Thoracic aorta (tissue), 2 donors: Measurements from ENCODE around the gene TMEM81. TPM values are rescaled to one million over a fixed set of nuclear protein-coding genes. Genes with fewer than 3 reads are reported as not detected.

Experiments
- ATAC-seq: fragments of 150-250 bp; one replicate; pipeline ENCODE4 v1.8.0; 2017; ENCODE audit warnings: low read depth; ENCODE audit not compliant: insufficient number of reproducible peaks, low FRiP score
- DNase-seq: peaks from one replicate; pipeline ENCODE4 v3.0.0-alpha.2; 2020; ENCODE audit warnings: low spot score
- H3K27ac ChIP-seq, 2 donors: fragments of 200-600 bp; sonication (generic); 1 replicate in 1 of 2; 2 replicates in 1 of 2; pipeline ENCODE4 v1.5.1; 2016; ENCODE audit warnings: mild to moderate bottlenecking in 2 of 2, moderate library complexity in 2 of 2
- H3K27me3 ChIP-seq: fragments of 200-600 bp; sonication (generic); replicated peaks from 2 replicates; pipeline ENCODE4 v1.6.0; 2016; ENCODE audit warnings: mild to moderate bottlenecking; ENCODE audit not compliant: insufficient read depth
- H3K36me3 ChIP-seq: fragments of 200-600 bp; sonication (generic); one replicate; pipeline ENCODE4 v1.5.1; 2016
- H3K4me1 ChIP-seq, 2 donors: fragments of 200-600 bp; sonication (generic); 1 replicate in 1 of 2; 2 replicates in 1 of 2; pipeline versions ENCODE4 v1.5.1 to v1.6.0; 2016; ENCODE audit warnings: low read depth in 2 of 2, mild to moderate bottlenecking in 1 of 2; ENCODE audit not compliant: control insufficient read depth in 1 of 2
- H3K4me3 ChIP-seq: fragments of 200-600 bp; sonication (generic); 2 replicates; pipeline ENCODE4 v1.5.1; 2016; ENCODE audit warnings: mild to moderate bottlenecking
- H3K9me3 ChIP-seq: fragments of 200-600 bp; sonication (generic); 2 replicates; pipeline ENCODE4 v1.5.1; 2016
- total RNA-seq, 2 donors: library from RNA; depleted of rRNA; stranded (reverse); fragments of >200 nt; gene quantifications; one replicate each; pipeline versions ENCODE4 v1.1.0 to v1.2.3, GENCODE V29; 2016
- TF ChIP-seq, protein P1 (sequence below): fragments of 200-600 bp; sonication (generic); IDR thresholded peaks from one replicate; pipeline ENCODE4 v1.5.1; 2019; ENCODE audit warnings: antibody characterized with exemption

The TMEM81 gene
- total RNA-seq, 2 donors from 2014 or later = 0.41 to 0.85 TPM

DNA sequence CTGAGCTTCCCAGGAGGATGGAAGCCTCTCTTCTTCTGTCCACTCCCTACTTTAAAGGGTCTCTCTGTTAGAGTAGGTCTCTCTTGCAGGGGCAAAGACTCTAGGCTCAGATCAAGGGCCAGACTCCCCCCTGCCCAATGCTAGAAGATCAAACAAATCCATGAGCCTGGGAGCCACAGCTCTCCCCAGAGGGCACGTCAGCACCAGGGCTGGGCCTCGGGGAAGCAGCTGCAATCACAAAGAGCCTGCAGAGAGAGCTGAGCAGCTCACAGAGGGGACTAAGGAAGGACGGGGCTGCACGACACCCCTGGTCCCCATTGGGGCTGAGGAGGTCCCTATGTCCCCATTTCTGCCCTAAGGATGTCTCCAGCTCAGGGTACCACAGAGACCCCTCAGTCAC, 37.4 kb downstream of the TMEM81 start:
- peaks cover 0 to 6% of the 10 kb centered on the region in 2 donors for H3K4me1 ChIP-seq
- H3K4me3 ChIP-seq = no peak overlapping the region
- H3K9me3 ChIP-seq = no peaks in the 10 kb centered on the region
- TF ChIP-seq, protein P1, sequence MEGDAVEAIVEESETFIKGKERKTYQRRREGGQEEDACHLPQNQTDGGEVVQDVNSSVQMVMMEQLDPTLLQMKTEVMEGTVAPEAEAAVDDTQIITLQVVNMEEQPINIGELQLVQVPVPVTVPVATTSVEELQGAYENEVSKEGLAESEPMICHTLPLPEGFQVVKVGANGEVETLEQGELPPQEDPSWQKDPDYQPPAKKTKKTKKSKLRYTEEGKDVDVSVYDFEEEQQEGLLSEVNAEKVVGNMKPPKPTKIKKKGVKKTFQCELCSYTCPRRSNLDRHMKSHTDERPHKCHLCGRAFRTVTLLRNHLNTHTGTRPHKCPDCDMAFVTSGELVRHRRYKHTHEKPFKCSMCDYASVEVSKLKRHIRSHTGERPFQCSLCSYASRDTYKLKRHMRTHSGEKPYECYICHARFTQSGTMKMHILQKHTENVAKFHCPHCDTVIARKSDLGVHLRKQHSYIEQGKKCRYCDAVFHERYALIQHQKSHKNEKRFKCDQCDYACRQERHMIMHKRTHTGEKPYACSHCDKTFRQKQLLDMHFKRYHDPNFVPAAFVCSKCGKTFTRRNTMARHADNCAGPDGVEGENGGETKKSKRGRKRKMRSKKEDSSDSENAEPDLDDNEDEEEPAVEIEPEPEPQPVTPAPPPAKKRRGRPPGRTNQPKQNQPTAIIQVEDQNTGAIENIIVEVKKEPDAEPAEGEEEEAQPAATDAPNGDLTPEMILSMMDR = no peak
- no peaks in the 10 kb centered on the region for H3K36me3 ChIP-seq
- H3K27ac ChIP-seq = no peak overlapping the region
- H3K27me3 ChIP-seq = no peaks in the 10 kb centered on the region
- DNase-seq (no peak), ATAC-seq (no peak)

DNA sequence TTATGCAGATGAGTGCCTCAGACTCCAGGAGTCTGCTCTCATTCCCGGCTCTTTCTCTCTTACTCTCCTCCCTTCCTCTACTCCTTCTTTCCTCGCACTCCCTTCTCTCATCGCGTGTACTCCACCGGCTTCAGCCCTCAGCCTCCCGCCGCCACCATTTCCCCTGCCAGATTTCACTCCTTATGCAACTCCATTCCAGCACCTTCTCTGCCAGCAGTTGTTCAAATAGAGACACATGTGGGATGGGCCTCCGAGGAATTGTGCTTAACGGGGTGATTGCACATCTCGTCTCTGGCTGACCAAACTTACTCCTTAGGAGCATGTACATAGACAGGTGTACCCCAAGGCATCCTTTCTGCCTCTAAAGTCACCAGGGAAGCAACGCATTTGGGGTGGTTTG, 39.1 kb downstream of the TMEM81 start:
- TF ChIP-seq, protein P1 = no peak
- no peak overlapping the region for H3K4me3 ChIP-seq
- no peak overlapping the region for H3K27ac ChIP-seq
- no peak for ATAC-seq
- peaks cover 0 to 6% of the 10 kb centered on the region in 2 donors for H3K4me1 ChIP-seq
- no peaks in the 10 kb centered on the region for H3K36me3 ChIP-seq
- no peaks in the 10 kb centered on the region for H3K9me3 ChIP-seq
- no peak for DNase-seq
- no peaks in the 10 kb centered on the region for H3K27me3 ChIP-seq

GRCh38 chr1:205044741-205045140, 39.5 kb downstream of the TMEM81 start:
- Histone ChIP-seq H3K27me3 (no peaks in the 10 kb centered on the region), H3K9me3 (no peaks in the 10 kb centered on the region), H3K27ac (no peak overlapping the region), H3K36me3 (no peaks in the 10 kb centered on the region), H3K4me3 (no peak overlapping the region), H3K4me1 (peaks cover 0 to 6% of the 10 kb centered on the region in 2 donors)
- ATAC-seq (no peak), DNase-seq (no peak)
- TF ChIP-seq, protein P1 = no peak

DNA sequence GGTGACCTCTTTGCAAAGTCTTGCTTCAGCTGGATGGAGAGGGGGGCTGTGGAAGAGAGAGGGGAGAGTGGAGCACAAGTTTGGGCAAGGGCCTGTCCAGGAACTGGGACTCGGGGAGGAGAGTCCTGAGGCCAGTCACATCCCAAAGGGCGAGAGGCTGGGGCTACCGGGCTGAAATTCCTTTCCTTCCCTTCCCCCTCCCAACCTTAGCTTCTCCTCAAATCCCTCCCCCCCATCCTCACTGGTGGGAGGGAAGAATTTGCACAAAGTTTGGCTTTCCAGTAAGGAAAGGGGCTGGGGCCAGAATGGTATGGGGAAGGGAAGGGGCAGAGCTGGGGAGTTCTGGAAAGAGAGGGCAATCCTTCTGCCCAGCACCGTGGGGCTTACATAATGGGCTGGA, 40.4 kb downstream of the TMEM81 start:
- no peaks in the 10 kb centered on the region for H3K36me3 ChIP-seq
- no peaks in the 10 kb centered on the region for H3K27me3 ChIP-seq
- no peak overlapping the region for H3K4me3 ChIP-seq
- DNase-seq (no peak), ATAC-seq (no peak)
- peaks cover 0 to 6% of the 10 kb centered on the region in 2 donors for H3K4me1 ChIP-seq
- no peaks in the 10 kb centered on the region for H3K9me3 ChIP-seq
- TF ChIP-seq, protein P1 = no peak
- H3K27ac ChIP-seq = no peak overlapping the region

DNA sequence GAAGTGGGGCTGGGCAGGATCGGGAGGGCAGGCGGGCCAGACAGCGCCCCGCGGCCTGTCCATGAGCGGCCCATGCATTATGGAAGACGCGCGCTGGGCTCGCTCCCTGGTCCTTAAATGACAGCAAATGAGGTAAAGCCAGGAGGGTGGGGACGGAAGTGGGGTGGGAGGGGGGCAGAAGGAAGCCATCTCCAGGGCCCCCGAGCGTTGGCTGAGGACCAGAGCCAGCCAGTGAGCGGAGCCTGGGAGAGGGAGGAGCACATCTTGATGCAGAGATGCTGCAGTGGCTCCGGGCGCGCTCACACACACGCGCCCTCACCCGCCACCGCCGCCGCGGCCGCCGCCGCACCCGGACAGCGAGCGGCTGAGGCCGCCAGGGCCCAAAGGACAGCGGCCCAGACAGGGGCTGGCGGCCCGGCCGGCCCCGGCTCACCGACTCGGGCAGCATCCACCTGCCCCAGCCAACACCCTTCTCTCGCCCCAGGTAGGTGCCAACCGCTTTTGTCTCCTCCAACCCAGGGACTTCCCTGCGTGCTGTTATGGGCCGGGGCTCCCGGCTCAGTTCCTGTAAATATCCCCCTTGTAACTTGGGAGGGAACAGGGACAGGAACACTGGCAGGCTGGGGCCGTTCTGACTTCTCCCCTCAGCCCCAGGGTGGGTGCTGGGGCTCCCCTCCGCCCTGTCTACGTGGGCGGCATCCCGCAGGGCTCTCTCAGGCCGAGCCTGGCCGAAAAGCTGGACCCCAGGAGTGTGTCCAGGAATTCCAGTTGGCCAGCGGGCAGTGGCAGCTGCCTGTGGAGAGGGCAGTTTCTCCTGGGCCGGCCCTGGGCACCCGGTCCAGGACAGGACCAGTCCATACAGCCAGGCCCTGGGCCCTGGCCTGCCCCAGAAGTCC, 41.1 kb downstream of the TMEM81 start, which contains the start of gene CNTN2:
TSS of gene CNTN2 (plus strand) at position 302 of the 896 bp plus-strand sequence. CDS start 9,974 bp downstream, outside the sequence.
- no peak within 1 kb of the TSS for H3K4me3 ChIP-seq
- ATAC-seq (no peak), DNase-seq (no peak)
- H3K27ac ChIP-seq = no peak within 1 kb of the TSS
- no peaks in the 10 kb centered on the region for H3K36me3 ChIP-seq
- TF ChIP-seq, protein P1 = no peak
- H3K9me3 ChIP-seq = no peaks in the 10 kb centered on the region
- H3K4me1 ChIP-seq = peaks cover 0 to 6% of the 10 kb centered on the region in 2 donors
- H3K27me3 ChIP-seq = no peaks in the 10 kb centered on the region
